Vagina (tissue), 2 donors: ENCODE data around the gene PSMD11. TPM values are rescaled to one million over a fixed set of nuclear protein-coding genes. Genes with fewer than 3 reads are reported as not detected.

Experiments used
- DNase-seq, 2 donors: peaks; one replicate each; pipeline ENCODE4 v3.0.0-alpha.2; 2017; ENCODE audit errors: extremely low spot score in 2 of 2
- H3K27ac ChIP-seq: fragments of 200-600 bp; sonication (generic); one replicate; pipeline ENCODE4 v1.5.1; 2019
- H3K27me3 ChIP-seq: fragments of 200-600 bp; sonication (generic); one replicate; pipeline ENCODE4 v1.5.1; 2019
- H3K36me3 ChIP-seq, 2 donors: fragments of 200-600 bp; sonication (generic); one replicate each; pipeline ENCODE4 v1.5.1; 2017 to 2019
- H3K4me1 ChIP-seq: fragments of 200-600 bp; sonication (generic); one replicate; pipeline ENCODE4 v1.5.1; 2019
- H3K4me3 ChIP-seq, 2 donors: fragments of 200-600 bp; sonication (generic); 1 replicate in 1 of 2; 2 replicates in 1 of 2; pipeline ENCODE4 v1.5.1; 2016 to 2019
- H3K9me3 ChIP-seq: fragments of 200-600 bp; sonication (generic); one replicate; pipeline ENCODE4 v1.5.1; 2019
- POLR2A ChIP-seq, 2 donors: fragments of 450-650 bp; IDR thresholded peaks; one replicate each; pipeline ENCODE4 v1.6.1; 2017; ENCODE audit warnings: antibody characterized with exemption in 2 of 2, mild to moderate bottlenecking in 2 of 2, moderate library complexity in 2 of 2
- POLR2AphosphoS5 ChIP-seq, 2 donors: sonication (generic); formaldehyde crosslinking; IDR thresholded peaks; one replicate each; pipeline ENCODE4 v1.9.0; 2017; ENCODE audit warnings: antibody characterized with exemption in 2 of 2, mild to moderate bottlenecking in 2 of 2, low read depth in 1 of 2; ENCODE audit not compliant: insufficient read depth in 1 of 2
- intact Hi-C: fragments of 100-400 bp; cut with DNase I; formaldehyde crosslinking; loops from one replicate; pipeline ENCODE4 v1.15.1; 2023
- total RNA-seq: library from RNA; depleted of rRNA; stranded (reverse); fragments of >200 nt; gene quantifications from one replicate; pipeline ENCODE4 v1.2.3, GENCODE V29; 2016
- TF ChIP-seq, protein P1 (sequence below), 3 experiments: fragments of 450-650 bp in 2 of 3; fragments of 200-600 bp in 1 of 3; sonication (generic) in 1 of 3; IDR thresholded peaks; one replicate each; pipeline ENCODE4 v1.5.1; 2017 to 2019; ENCODE audit warnings: antibody characterized with exemption in 3 of 3, mild to moderate bottlenecking in 2 of 3, moderate library complexity in 2 of 3

PSMD11 gene
- total RNA-seq, 1 donor from 2014 or later, result 46.9 TPM

DNA sequence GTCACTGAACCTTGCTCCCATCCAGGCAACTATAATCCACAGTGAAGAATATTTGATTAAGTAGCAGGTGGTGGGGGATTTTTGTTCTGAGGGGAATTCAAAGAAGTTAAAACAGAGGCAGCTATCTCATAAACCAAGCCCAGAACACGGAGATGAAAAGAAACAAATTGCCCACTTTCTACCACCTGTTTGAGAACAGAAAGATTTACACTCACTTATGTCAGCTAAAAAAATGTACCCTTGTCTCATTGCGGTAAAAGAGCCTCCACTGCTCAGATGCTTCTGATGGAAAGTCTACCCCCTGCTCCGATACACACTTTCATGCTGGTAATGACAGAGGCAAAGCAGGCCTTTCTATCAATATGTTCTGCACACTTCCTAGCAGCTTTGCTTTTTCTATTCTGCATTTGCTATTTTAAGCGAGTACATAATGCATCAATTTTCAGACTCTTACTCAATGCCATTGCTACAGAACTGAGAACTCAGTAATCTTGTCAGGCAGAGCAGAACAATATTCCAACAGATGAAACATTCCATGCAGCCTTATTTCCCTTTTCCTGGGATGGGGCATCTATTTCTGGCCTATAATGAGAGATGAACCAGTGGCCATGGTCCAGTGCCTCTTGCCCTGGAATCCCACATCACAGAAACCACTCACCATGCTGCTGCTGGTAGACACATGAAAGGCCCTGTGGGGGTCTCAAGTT, 71.5 kb downstream of the PSMD11 start:
- Histone ChIP-seq H3K36me3 (no peaks in the 10 kb centered on the region), H3K9me3 (no peaks in the 10 kb centered on the region), H3K27me3 (no peaks in the 10 kb centered on the region), H3K27ac (no peak overlapping the region), H3K4me1 (peaks cover 15% of the 10 kb centered on the region), H3K4me3 (no peak overlapping the region)
- intact Hi-C loops, result no loop called here
- TF ChIP-seq, protein P1, sequence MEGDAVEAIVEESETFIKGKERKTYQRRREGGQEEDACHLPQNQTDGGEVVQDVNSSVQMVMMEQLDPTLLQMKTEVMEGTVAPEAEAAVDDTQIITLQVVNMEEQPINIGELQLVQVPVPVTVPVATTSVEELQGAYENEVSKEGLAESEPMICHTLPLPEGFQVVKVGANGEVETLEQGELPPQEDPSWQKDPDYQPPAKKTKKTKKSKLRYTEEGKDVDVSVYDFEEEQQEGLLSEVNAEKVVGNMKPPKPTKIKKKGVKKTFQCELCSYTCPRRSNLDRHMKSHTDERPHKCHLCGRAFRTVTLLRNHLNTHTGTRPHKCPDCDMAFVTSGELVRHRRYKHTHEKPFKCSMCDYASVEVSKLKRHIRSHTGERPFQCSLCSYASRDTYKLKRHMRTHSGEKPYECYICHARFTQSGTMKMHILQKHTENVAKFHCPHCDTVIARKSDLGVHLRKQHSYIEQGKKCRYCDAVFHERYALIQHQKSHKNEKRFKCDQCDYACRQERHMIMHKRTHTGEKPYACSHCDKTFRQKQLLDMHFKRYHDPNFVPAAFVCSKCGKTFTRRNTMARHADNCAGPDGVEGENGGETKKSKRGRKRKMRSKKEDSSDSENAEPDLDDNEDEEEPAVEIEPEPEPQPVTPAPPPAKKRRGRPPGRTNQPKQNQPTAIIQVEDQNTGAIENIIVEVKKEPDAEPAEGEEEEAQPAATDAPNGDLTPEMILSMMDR (IDR thresholded peaks at IDR 0.05), result no peak
- TF ChIP-seq POLR2A (IDR thresholded peaks at IDR 0.05) (no peak), POLR2AphosphoS5 (IDR thresholded peaks at IDR 0.05; ENCODE audit: insufficient read depth in 1 of 2, low read depth in 1 of 2) (no peak)
- DNase-seq, result no peak

GRCh38 chr17:32516450-32516849, 72.1 kb downstream of the PSMD11 start:
- H3K36me3 ChIP-seq, result no peaks in the 10 kb centered on the region
- no peaks in the 10 kb centered on the region for H3K27me3 ChIP-seq
- TF ChIP-seq POLR2AphosphoS5 (IDR thresholded peaks at IDR 0.05; ENCODE audit: insufficient read depth in 1 of 2, low read depth in 1 of 2), result no peak
- no peak overlapping the region for H3K27ac ChIP-seq
- H3K9me3 ChIP-seq, result no peaks in the 10 kb centered on the region
- peaks cover 15% of the 10 kb centered on the region for H3K4me1 ChIP-seq
- intact Hi-C loops, result no loop called here
- no peak overlapping the region for H3K4me3 ChIP-seq
- no peak for DNase-seq

- no peaks in the 10 kb centered on the region for H3K9me3 ChIP-seq
- no peak for DNase-seq
- H3K27ac ChIP-seq, result no peak overlapping the region
- no peak overlapping the region for H3K4me3 ChIP-seq
- no peak for TF ChIP-seq POLR2AphosphoS5 (IDR thresholded peaks at IDR 0.05; ENCODE audit: insufficient read depth in 1 of 2, low read depth in 1 of 2)
- TF ChIP-seq POLR2A (IDR thresholded peaks at IDR 0.05), result no peak
- TF ChIP-seq, protein P1 (IDR thresholded peaks at IDR 0.05), result no peak
- H3K4me1 ChIP-seq, result peaks cover 15% of the 10 kb centered on the region
- intact Hi-C loops, result no loop called here
- no peaks in the 10 kb centered on the region for H3K36me3 ChIP-seq
- H3K27me3 ChIP-seq, result no peaks in the 10 kb centered on the region
These were observed 72.8 kb downstream of the PSMD11 start for GRCh38 chr17:32516940-32517701.

GRCh38 chr17:32517982-32518381, 73.7 kb downstream of the PSMD11 start:
- DNase-seq, result no peak
- TF ChIP-seq POLR2A (IDR thresholded peaks at IDR 0.05) (no peak), POLR2AphosphoS5 (IDR thresholded peaks at IDR 0.05; ENCODE audit: insufficient read depth in 1 of 2, low read depth in 1 of 2) (no peak)
- TF ChIP-seq, protein P1 (IDR thresholded peaks at IDR 0.05), result no peak
- H3K36me3 ChIP-seq, result no peaks in the 10 kb centered on the region
- H3K27ac ChIP-seq, result no peak overlapping the region
- peaks cover 15% of the 10 kb centered on the region for H3K4me1 ChIP-seq
- no peak overlapping the region for H3K4me3 ChIP-seq
- intact Hi-C loops, result no loop called here
- H3K27me3 ChIP-seq, result no peaks in the 10 kb centered on the region
- no peaks in the 10 kb centered on the region for H3K9me3 ChIP-seq

GRCh38 chr17:32518646-32519227, 74.4 kb downstream of the PSMD11 start:
- Histone ChIP-seq H3K4me3 (peak overlapping the region; percentile 43 to 68), H3K9me3 (no peaks in the 10 kb centered on the region), H3K4me1 (peaks cover 15% of the 10 kb centered on the region), H3K27ac (no peak overlapping the region), H3K36me3 (no peaks in the 10 kb centered on the region), H3K27me3 (no peaks in the 10 kb centered on the region)
- DNase-seq, result no peak
- intact Hi-C loops, result no loop called here
- TF ChIP-seq POLR2AphosphoS5 (IDR thresholded peaks at IDR 0.05; ENCODE audit: insufficient read depth in 1 of 2, low read depth in 1 of 2) (no peak), POLR2A (IDR thresholded peaks at IDR 0.05) (no peak)
- TF ChIP-seq, protein P1 (IDR thresholded peaks at IDR 0.05), result no peak
